GM12878 (cell line): ENCODE results near the gene RRP36. TPM values are rescaled to one million over a fixed set of nuclear protein-coding genes. Genes with fewer than 3 reads are reported as not detected.

ENCODE experiments used
- BACH1 ChIP-seq: fragments of 450-650 bp; IDR thresholded peaks from 2 replicates; pipeline ENCODE4 v1.6.1; 2017; ENCODE audit warnings: mild to moderate bottlenecking, borderline replicate concordance
- POLR2AphosphoS2 ChIP-seq: IDR thresholded peaks from 2 replicates; pipeline ENCODE4 v1.6.1; 2011; ENCODE audit warnings: low read depth, mild to moderate bottlenecking, low read length, improper control_type of control experiment, moderate library complexity
- ZSCAN29 ChIP-seq: fragments of 450-650 bp; IDR thresholded peaks from 2 replicates; pipeline ENCODE4 v1.6.1; 2017; ENCODE audit warnings: mild to moderate bottlenecking, moderate library complexity
- polyA plus RNA-seq, 11 experiments: library from polyadenylated mRNA; depleted of rRNA in 4 of 11; unstranded in 6 of 11; stranded (reverse) in 5 of 11; fragments of >200 nt; fragmentation: Nextera tagmentation in 4 of 11; fragmentation: Illumina TruSeq in 1 of 11; extraction: Ambion mirVana in 4 of 11; extraction: Trizol in 1 of 11; gene quantifications; 1 replicate in 1 of 11; 2 replicates in 10 of 11; pipeline versions ENCODE4 v1.2.1 to v1.2.3, GENCODE V29; 2011 to 2016; ENCODE audit warnings: inconsistent platforms in 2 of 11, missing spikeins in 2 of 11, low read depth in 1 of 11
- total RNA-seq, 4 experiments: library from RNA; depleted of rRNA in 3 of 4; stranded (reverse); fragments of >200 nt in 3 of 4; fragmentation: Illumina TruSeq in 1 of 4; extraction: Trizol in 1 of 4; gene quantifications; 2 replicates each; pipeline versions ENCODE4 v1.2.1 to v1.2.3, GENCODE V29; 2013 to 2021
- TF ChIP-seq, protein P1 (sequence below): fragments of 450-650 bp; IDR thresholded peaks from 2 replicates; pipeline ENCODE4 v1.6.1; 2017; ENCODE audit warnings: mild to moderate bottlenecking, moderate library complexity
- TF ChIP-seq, protein P2 (sequence below): IDR thresholded peaks from 2 replicates; pipeline ENCODE4 v1.6.1; 2012; ENCODE audit warnings: low read depth, low read length, improper control_type of control experiment
- TF ChIP-seq, protein P3 (sequence below): fragments of 450-650 bp; IDR thresholded peaks from 2 replicates; pipeline ENCODE4 v1.6.1; 2017; ENCODE audit warnings: mild to moderate bottlenecking

Gene RRP36
- total and polyA plus RNA-seq, 10 of the 15 experiments (the other 5 are each of a cell fraction or from before 2014, with no cell fraction given) = 17.6 to 101 (median 69.7) TPM

DNA sequence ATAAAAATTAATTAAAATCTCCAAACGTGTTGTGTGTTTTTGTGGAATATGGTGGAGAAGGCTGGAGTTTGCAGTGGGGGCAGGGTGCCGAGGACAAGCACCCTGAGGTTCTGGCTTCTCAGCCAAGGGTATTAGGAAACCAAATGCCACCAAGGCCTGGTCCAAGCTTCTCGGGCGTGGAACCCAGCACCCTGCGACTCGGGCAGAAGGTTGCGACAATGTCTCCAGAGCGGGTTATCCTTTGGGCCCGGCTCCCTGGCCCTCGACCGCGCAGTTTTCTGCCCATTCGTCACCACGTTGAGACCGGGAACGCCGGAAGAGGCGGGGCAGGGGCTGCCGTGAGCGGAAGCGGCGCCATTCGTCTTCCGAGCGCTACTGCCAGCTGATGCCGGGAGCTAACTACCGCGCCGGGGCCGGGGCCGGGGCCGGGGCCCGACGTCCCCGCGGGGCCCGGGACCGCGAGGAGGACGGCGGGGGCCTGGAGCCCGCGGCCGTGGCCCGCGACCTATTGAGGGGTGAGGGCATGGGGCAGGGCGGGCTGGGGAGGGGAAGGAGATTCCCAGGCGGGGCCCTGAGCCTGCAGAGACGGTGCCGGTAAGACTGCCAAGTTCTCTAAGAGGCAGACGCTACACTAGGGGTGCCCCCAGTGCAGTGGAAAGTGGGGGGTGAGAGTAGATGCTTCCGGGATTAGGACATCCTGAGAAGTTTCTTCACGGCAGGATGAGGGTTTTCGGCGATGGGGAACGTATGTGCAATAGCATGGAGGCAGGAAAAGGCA is at the start of gene RRP36 (continued):
- TF ChIP-seq, protein P1, sequence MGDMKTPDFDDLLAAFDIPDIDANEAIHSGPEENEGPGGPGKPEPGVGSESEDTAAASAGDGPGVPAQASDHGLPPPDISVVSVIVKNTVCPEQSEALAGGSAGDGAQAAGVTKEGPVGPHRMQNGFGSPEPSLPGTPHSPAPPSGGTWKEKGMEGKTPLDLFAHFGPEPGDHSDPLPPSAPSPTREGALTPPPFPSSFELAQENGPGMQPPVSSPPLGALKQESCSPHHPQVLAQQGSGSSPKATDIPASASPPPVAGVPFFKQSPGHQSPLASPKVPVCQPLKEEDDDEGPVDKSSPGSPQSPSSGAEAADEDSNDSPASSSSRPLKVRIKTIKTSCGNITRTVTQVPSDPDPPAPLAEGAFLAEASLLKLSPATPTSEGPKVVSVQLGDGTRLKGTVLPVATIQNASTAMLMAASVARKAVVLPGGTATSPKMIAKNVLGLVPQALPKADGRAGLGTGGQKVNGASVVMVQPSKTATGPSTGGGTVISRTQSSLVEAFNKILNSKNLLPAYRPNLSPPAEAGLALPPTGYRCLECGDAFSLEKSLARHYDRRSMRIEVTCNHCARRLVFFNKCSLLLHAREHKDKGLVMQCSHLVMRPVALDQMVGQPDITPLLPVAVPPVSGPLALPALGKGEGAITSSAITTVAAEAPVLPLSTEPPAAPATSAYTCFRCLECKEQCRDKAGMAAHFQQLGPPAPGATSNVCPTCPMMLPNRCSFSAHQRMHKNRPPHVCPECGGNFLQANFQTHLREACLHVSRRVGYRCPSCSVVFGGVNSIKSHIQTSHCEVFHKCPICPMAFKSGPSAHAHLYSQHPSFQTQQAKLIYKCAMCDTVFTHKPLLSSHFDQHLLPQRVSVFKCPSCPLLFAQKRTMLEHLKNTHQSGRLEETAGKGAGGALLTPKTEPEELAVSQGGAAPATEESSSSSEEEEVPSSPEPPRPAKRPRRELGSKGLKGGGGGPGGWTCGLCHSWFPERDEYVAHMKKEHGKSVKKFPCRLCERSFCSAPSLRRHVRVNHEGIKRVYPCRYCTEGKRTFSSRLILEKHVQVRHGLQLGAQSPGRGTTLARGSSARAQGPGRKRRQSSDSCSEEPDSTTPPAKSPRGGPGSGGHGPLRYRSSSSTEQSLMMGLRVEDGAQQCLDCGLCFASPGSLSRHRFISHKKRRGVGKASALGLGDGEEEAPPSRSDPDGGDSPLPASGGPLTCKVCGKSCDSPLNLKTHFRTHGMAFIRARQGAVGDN = peak; percentile 81
- peak; percentile 30; the same call in 1 of the 2 replicates for TF ChIP-seq BACH1
- TF ChIP-seq, protein P2, sequence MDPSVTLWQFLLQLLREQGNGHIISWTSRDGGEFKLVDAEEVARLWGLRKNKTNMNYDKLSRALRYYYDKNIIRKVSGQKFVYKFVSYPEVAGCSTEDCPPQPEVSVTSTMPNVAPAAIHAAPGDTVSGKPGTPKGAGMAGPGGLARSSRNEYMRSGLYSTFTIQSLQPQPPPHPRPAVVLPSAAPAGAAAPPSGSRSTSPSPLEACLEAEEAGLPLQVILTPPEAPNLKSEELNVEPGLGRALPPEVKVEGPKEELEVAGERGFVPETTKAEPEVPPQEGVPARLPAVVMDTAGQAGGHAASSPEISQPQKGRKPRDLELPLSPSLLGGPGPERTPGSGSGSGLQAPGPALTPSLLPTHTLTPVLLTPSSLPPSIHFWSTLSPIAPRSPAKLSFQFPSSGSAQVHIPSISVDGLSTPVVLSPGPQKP = peak; percentile 31; the same call in 1 of the 2 replicates
- TF ChIP-seq, protein P3, sequence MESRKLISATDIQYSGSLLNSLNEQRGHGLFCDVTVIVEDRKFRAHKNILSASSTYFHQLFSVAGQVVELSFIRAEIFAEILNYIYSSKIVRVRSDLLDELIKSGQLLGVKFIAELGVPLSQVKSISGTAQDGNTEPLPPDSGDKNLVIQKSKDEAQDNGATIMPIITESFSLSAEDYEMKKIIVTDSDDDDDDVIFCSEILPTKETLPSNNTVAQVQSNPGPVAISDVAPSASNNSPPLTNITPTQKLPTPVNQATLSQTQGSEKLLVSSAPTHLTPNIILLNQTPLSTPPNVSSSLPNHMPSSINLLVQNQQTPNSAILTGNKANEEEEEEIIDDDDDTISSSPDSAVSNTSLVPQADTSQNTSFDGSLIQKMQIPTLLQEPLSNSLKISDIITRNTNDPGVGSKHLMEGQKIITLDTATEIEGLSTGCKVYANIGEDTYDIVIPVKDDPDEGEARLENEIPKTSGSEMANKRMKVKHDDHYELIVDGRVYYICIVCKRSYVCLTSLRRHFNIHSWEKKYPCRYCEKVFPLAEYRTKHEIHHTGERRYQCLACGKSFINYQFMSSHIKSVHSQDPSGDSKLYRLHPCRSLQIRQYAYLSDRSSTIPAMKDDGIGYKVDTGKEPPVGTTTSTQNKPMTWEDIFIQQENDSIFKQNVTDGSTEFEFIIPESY = no peak
- TF ChIP-seq ZSCAN29 = no peak
- peak; percentile 86; the same call in 1 of the 2 replicates for TF ChIP-seq POLR2AphosphoS2
